KMS-11 (cell line): ENCODE measurements around the gene RNF41.
"Not testable (repeated sequence)": the region's sequence is repeated elsewhere in the genome, so short reads cannot be mapped to it uniquely, and the experiment has no call there.

ENCODE experiments used
- H2AFZ ChIP-seq: fragments of 200-600 bp; sonication (generic); 2 replicates; pipeline ENCODE4 v1.6.1; 2016; ENCODE audit warnings: antibody characterized with exemption, mixed run types, low read depth
- H3K27ac ChIP-seq: fragments of 200-600 bp; sonication (generic); 2 replicates; pipeline ENCODE4 v1.6.1; 2016; ENCODE audit warnings: mild to moderate bottlenecking, mixed run types
- H3K27me3 ChIP-seq: fragments of 200-600 bp; sonication (generic); 2 replicates; pipeline ENCODE4 v1.6.1; 2017; ENCODE audit warnings: mild to moderate bottlenecking, low read depth, mixed run types, moderate library complexity; ENCODE audit not compliant: insufficient read depth
- H3K36me3 ChIP-seq: fragments of 200-600 bp; sonication (generic); 2 replicates; pipeline ENCODE4 v1.6.1; 2017; ENCODE audit warnings: mild to moderate bottlenecking, mixed run types; ENCODE audit not compliant: insufficient read depth
- H3K4me1 ChIP-seq: fragments of 200-600 bp; sonication (generic); 2 replicates; pipeline ENCODE4 v1.6.1; 2016; ENCODE audit warnings: mild to moderate bottlenecking, low read depth, mixed run types; ENCODE audit not compliant: poor library complexity, severe bottlenecking
- H3K4me2 ChIP-seq: fragments of 200-600 bp; sonication (generic); 2 replicates; pipeline ENCODE4 v1.7.0; 2016; ENCODE audit warnings: mild to moderate bottlenecking, mixed run types
- H3K4me3 ChIP-seq: fragments of 200-600 bp; sonication (generic); IDR thresholded peaks from 2 replicates; pipeline ENCODE4 v1.6.1; 2017; ENCODE audit warnings: low read depth, low read length, mixed read lengths; ENCODE audit not compliant: insufficient read depth
- H3K79me2 ChIP-seq: fragments of 200-600 bp; sonication (generic); 2 replicates; pipeline ENCODE4 v1.6.1; 2016; ENCODE audit warnings: low read depth, mixed run types; ENCODE audit not compliant: insufficient read depth
- H3K9ac ChIP-seq: fragments of 200-600 bp; sonication (generic); 2 replicates; pipeline ENCODE4 v1.6.1; 2016; ENCODE audit warnings: mild to moderate bottlenecking, mixed run types
- H4K20me1 ChIP-seq: fragments of 200-600 bp; sonication (generic); 2 replicates; pipeline ENCODE4 v1.6.1; 2016; ENCODE audit warnings: mild to moderate bottlenecking, mixed run types; ENCODE audit not compliant: insufficient read depth
- TF ChIP-seq, protein P1 (sequence below): fragments of 200-600 bp; sonication (generic); conservative IDR thresholded peaks from 2 replicates; pipeline ENCODE4 v1.6.1; 2017; ENCODE audit warnings: low read depth, mild to moderate bottlenecking, antibody characterized with exemption, low read length, moderate library complexity, mixed read lengths

RNF41 gene

DNA sequence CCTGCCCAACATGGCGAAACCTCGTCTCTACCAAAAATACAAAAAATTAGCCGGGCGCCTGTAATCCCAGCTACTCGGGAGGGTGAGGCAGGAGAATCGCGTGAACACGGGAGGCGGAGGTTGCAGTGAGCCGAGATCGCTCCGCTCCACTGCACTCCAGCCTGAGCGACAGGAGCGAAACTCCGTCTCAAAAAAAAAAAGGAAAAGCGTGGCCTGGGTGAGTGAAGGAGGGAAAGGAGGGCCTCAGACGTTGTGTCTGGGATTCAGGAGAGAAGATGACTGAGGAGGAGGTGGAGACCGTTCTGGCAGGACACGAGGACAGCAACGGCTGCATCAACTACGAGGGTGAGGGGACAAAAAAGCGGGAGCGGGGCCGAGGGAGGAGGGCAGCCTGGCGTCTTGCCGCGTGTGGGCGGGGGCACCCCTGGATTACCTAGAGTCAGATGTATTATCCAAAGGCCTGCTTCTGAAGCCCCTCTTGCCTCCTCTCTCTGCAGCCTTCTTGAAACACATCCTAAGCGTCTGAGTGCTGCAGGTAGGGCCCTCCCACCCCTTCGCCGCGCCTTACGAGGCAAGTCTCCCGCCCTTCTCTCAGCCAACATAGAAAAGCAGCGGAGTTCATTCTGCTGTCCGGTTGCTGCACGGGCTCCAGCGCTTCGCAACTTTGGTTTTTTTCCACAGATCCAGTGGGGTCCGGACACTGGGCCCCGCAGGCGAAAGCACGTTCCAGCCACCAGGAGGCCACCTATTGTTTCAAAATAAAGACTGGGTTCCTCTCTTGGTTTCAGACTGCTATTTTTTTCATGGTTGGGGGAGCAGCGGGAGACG lies 64.3 kb downstream of the RNF41 start:
- Histone ChIP-seq H3K27ac (peak overlapping the region; percentile 66), H3K36me3 (peaks cover 22% of the 10 kb centered on the region; the same call in 1 of the 2 replicates), H2AFZ (peak overlapping the region; percentile 48), H3K9ac (peak overlapping the region; percentile 82), H3K27me3 (no peaks in the 10 kb centered on the region), H4K20me1 (no peaks in the 10 kb centered on the region), H3K4me2 (peak overlapping the region; percentile 86), H3K4me1 (peaks cover 54% of the 10 kb centered on the region), H3K4me3 (no peak overlapping the region), H3K79me2 (peaks cover 35% of the 10 kb centered on the region)
- TF ChIP-seq, protein P1, sequence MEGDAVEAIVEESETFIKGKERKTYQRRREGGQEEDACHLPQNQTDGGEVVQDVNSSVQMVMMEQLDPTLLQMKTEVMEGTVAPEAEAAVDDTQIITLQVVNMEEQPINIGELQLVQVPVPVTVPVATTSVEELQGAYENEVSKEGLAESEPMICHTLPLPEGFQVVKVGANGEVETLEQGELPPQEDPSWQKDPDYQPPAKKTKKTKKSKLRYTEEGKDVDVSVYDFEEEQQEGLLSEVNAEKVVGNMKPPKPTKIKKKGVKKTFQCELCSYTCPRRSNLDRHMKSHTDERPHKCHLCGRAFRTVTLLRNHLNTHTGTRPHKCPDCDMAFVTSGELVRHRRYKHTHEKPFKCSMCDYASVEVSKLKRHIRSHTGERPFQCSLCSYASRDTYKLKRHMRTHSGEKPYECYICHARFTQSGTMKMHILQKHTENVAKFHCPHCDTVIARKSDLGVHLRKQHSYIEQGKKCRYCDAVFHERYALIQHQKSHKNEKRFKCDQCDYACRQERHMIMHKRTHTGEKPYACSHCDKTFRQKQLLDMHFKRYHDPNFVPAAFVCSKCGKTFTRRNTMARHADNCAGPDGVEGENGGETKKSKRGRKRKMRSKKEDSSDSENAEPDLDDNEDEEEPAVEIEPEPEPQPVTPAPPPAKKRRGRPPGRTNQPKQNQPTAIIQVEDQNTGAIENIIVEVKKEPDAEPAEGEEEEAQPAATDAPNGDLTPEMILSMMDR, result peak; percentile 88

DNA sequence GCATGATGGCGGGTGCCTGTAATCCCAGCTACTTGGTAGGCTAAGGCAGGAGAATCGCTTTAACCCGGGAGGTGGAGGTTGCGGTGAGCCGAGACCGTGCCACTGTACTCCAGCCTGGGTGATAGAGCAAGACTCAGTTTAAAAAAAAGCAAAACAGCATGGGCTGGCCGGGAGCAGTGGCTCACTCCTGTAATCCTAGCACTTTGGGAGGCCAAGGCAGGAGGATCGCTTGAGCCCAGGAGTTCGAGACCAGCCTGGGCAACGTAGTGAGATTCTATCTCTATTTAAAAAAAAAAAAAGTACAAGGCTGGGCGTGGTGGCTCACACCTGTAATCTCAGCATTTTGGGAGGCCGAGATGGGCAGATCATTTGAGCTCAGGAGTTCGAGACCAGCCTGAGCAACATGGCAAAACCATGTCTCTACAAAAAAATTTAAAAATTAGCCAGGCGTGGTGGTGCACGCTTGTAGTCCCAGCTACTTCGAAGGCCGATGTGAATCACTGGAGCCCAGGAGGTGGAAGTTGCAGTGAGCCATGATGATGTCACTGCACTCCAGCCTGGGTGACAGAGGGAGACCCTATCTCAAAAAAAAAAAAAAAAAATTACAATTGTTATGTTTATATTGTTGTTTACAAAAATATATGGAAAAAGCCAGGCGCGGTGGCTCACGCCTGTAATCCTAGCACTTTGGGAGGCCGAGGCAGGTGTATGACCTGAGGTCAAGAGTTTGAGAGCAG lies 65.1 kb downstream of the RNF41 start:
- not testable (repeated sequence) for H4K20me1 ChIP-seq, H3K9ac ChIP-seq, H3K27me3 ChIP-seq, H2AFZ ChIP-seq, H3K4me3 ChIP-seq
- Histone ChIP-seq H3K36me3 (peaks cover 14% of the 10 kb centered on the region; the same call in 1 of the 2 replicates), H3K4me2 (peak overlapping the region; percentile 86), H3K4me1 (peaks cover 54% of the 10 kb centered on the region), H3K27ac (peak overlapping the region; percentile 66; the same call in 1 of the 2 replicates), H3K79me2 (peaks cover 35% of the 10 kb centered on the region)

DNA sequence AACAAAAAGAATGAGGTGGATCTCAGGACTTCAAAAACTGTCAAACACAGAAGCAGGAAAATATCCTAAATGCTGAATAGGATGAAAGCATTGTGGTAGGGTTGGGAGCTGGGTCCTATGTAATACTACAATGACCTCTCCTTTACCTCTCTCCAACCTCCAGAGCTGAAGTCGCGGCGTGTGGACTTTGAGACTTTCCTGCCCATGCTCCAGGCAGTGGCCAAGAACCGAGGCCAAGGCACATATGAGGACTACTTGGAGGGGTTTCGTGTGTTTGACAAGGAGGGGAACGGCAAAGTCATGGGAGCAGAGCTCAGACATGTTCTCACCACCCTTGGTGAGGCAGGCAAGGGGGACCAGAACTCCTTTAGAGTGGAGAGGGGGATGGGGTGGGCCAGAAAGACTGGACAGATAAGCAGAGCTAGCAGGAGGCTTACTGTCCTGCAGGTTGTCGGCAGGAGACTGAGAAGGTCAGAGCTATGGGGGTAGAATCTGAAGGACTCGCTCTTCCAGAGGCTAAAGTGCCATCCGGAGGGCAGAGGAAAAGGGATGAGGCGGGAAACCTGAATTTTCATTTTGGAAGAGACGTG lies 66.4 kb downstream of the RNF41 start:
- Histone ChIP-seq H4K20me1 (no peaks in the 10 kb centered on the region), H3K27me3 (no peaks in the 10 kb centered on the region), H3K4me3 (no peak overlapping the region), H3K36me3 (peaks cover 8% of the 10 kb centered on the region; the same call in 1 of the 2 replicates), H3K27ac (no peak overlapping the region), H3K4me2 (no peak overlapping the region), H3K9ac (no peak overlapping the region), H3K4me1 (peaks cover 56% of the 10 kb centered on the region), H2AFZ (no peak overlapping the region), H3K79me2 (peaks cover 23% of the 10 kb centered on the region)
- TF ChIP-seq, protein P1, result no peak

DNA sequence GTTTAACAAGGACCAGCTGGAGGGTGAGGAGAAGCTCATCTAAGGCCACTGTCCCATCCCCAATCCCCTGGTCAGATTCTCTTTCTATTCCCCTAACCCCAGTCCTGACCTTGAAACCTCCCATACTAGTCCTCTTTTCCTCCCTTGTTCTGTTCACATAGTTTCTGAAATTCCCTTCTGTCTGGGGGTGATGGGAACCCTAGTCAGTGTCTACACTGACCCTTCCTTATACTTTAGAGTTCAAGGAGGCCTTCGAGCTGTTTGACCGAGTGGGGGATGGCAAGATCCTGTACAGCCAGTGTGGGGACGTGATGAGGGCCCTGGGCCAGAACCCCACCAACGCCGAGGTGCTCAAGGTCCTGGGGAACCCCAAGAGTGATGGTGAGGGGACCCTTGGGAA lies 66.9 kb downstream of the RNF41 start:
- Histone ChIP-seq H3K27me3 (no peaks in the 10 kb centered on the region), H3K79me2 (peaks cover 17% of the 10 kb centered on the region), H3K4me3 (no peak overlapping the region), H3K36me3 (peaks cover 2% of the 10 kb centered on the region; the same call in 1 of the 2 replicates), H3K4me1 (peaks cover 54% of the 10 kb centered on the region), H3K27ac (no peak overlapping the region), H3K4me2 (no peak overlapping the region), H3K9ac (no peak overlapping the region), H4K20me1 (no peaks in the 10 kb centered on the region), H2AFZ (no peak overlapping the region)
- TF ChIP-seq, protein P1, result no peak
